Measurements from ENCODE around the gene RHPN2.
"Not testable (repeated sequence)": the region's sequence is repeated elsewhere in the genome, so short reads cannot be mapped to it uniquely, and the experiment has no call there.

The RHPN2 gene

GRCh38 chr19:32971715-32972540, 92.8 kb downstream of the RHPN2 start, which contains the start of the genes CEP89 and FAAP24:
Gene CEP89, minus strand, starts transcription at chr19:32971958. Its CDS starts 84 bp downstream, at chr19:32971874.
Gene FAAP24, plus strand, starts transcription at chr19:32972242. Its CDS starts 955 bp downstream, at chr19:32973197.
- DNase-seq (ENCODE audit: low spot score) = peak; percentile 99

- DNase-seq (ENCODE audit: low spot score) = no peak
Measured at GRCh38 chr19:32971012-32971595, 93.6 kb downstream of the RHPN2 start.

- no peak for DNase-seq (ENCODE audit: low spot score)
Measured at GRCh38 chr19:32969549-32969948, 95.1 kb downstream of the RHPN2 start.

- DNase-seq (ENCODE audit: low spot score) = no peak
Measured at GRCh38 chr19:32966750-32967149, 97.9 kb downstream of the RHPN2 start.

- no peak for DNase-seq (ENCODE audit: low spot score)
Measured at GRCh38 chr19:32945260-32945659, 119.4 kb downstream of the RHPN2 start.

GRCh38 chr19:32941273-32941672, 123.4 kb downstream of the RHPN2 start:
- not testable (repeated sequence) for DNase-seq (ENCODE audit: low spot score)

GRCh38 chr19:32936065-32936464, 128.6 kb downstream of the RHPN2 start:
- no peak for DNase-seq (ENCODE audit: low spot score)

GRCh38 chr19:32935629-32936028, 129.1 kb downstream of the RHPN2 start:
- no peak for DNase-seq (ENCODE audit: low spot score)

- no peak for DNase-seq (ENCODE audit: low spot score)
Measured at GRCh38 chr19:32933571-32933970, 131.1 kb downstream of the RHPN2 start.

GRCh38 chr19:32930567-32930966, 134.1 kb downstream of the RHPN2 start:
- DNase-seq (ENCODE audit: low spot score) = no peak

- DNase-seq (ENCODE audit: low spot score) = no peak
Measured at GRCh38 chr19:32928806-32929205, 135.9 kb downstream of the RHPN2 start.

Data from hematopoietic multipotent progenitor cell treated with erythropoietin and hydrocortisone succinate and interleukin-3 and kit ligand, for 17 days (in vitro differentiated cells).